COLO829 (cell line): ENCODE data around the gene ZFYVE26.
"Not testable (repeated sequence)": the region's sequence is repeated elsewhere in the genome, so short reads cannot be mapped to it uniquely, and the experiment has no call there.

Experiments
- DNase-seq: peaks from one replicate; pipeline ENCODE4 v3.0.0; 2012; ENCODE audit warnings: low spot score

The ZFYVE26 gene

GRCh38 chr14:67816326-67817002 lies at the start of gene ZFYVE26:
TSS of gene ZFYVE26 (minus strand) at chr14:67816590. CDS start at chr14:67815963, 627 bp downstream.
- DNase-seq = peak; percentile 93

GRCh38 chr14:67863223-67863622 lies 46.8 kb upstream of the ZFYVE26 start:
- no peak for DNase-seq

GRCh38 chr14:67859169-67859749 lies 42.9 kb upstream of the ZFYVE26 start:
- no peak for DNase-seq

GRCh38 chr14:67857778-67858350 lies 41.5 kb upstream of the ZFYVE26 start:
- no peak for DNase-seq

- no peak for DNase-seq
Observed at GRCh38 chr14:67856827-67857226, 40.4 kb upstream of the ZFYVE26 start.

GRCh38 chr14:67853715-67854114 lies 37.3 kb upstream of the ZFYVE26 start:
- no peak for DNase-seq

- no peak for DNase-seq
Observed at GRCh38 chr14:67852926-67853604, 36.7 kb upstream of the ZFYVE26 start.

GRCh38 chr14:67851785-67852410 lies 35.5 kb upstream of the ZFYVE26 start:
- DNase-seq = no peak

GRCh38 chr14:67850066-67850830 lies 33.9 kb upstream of the ZFYVE26 start:
- no peak for DNase-seq

GRCh38 chr14:67846029-67846610 lies 29.7 kb upstream of the ZFYVE26 start:
- no peak for DNase-seq

- DNase-seq = peak; percentile 29
Observed at GRCh38 chr14:67837011-67837624, 20.7 kb upstream of the ZFYVE26 start.

GRCh38 chr14:67835596-67835995 lies 19.2 kb upstream of the ZFYVE26 start:
- no peak for DNase-seq

GRCh38 chr14:67833403-67833802 lies 17.0 kb upstream of the ZFYVE26 start:
- DNase-seq = no peak

- DNase-seq = no peak
Observed at GRCh38 chr14:67831113-67831512, 14.7 kb upstream of the ZFYVE26 start.

GRCh38 chr14:67821121-67821520 lies 4.7 kb upstream of the ZFYVE26 start:
- DNase-seq = no peak

GRCh38 chr14:67820428-67820971 lies 4.1 kb upstream of the ZFYVE26 start:
- DNase-seq = peak; percentile 90

GRCh38 chr14:67819563-67820421 lies 3.4 kb upstream of the ZFYVE26 start, which contains the start of gene RAD51B:
TSS of gene RAD51B (plus strand) at chr14:67819779.
- peak; percentile 94 for DNase-seq

GRCh38 chr14:67818476-67818875 lies 2.1 kb upstream of the ZFYVE26 start:
- DNase-seq = not testable (repeated sequence)

- DNase-seq = no peak
Observed at GRCh38 chr14:67817750-67818438, 1.5 kb upstream of the ZFYVE26 start.
